Occipital lobe (tissue), 2 donors: ENCODE results near the gene ZBTB3. TPM values are rescaled to one million over a fixed set of nuclear protein-coding genes. Genes with fewer than 3 reads are reported as not detected.
"Not testable (repeated sequence)": the region's sequence is repeated elsewhere in the genome, so short reads cannot be mapped to it uniquely, and the experiment has no call there.

Source experiments
- DNase-seq: peaks from one replicate; lab custom pipeline; 2025; lab: John Stamatoyannopoulos, UW
- total RNA-seq: library from RNA; depleted of rRNA; stranded (reverse); fragments of >200 nt; gene quantifications from one replicate; pipeline ENCODE4 v1.2.3, GENCODE V29; 2014

The ZBTB3 gene
- total RNA-seq, 1 donor from 2014 or later: 20.1 TPM

- no peak for DNase-seq
Observed at GRCh38 chr11:62757846-62758788, 4.2 kb upstream of the ZBTB3 start.

- DNase-seq: no peak
Observed at GRCh38 chr11:62755086-62755615, 1.2 kb upstream of the ZBTB3 start.

GRCh38 chr11:62752994-62753735 lies 795 bp downstream of the ZBTB3 start:
- no peak for DNase-seq

GRCh38 chr11:62752177-62752785 lies 1.7 kb downstream of the ZBTB3 start:
- DNase-seq: no peak

- DNase-seq: not testable (repeated sequence)
Observed at GRCh38 chr11:62749931-62750330, 4.0 kb downstream of the ZBTB3 start.

GRCh38 chr11:62747475-62748160 lies 6.3 kb downstream of the ZBTB3 start:
- no peak for DNase-seq

GRCh38 chr11:62737196-62737595 lies 16.8 kb downstream of the ZBTB3 start:
- DNase-seq: no peak

- DNase-seq: no peak
Observed at GRCh38 chr11:62732830-62733229, 21.1 kb downstream of the ZBTB3 start.

- not testable (repeated sequence) for DNase-seq
Observed at GRCh38 chr11:62730076-62730475, 23.9 kb downstream of the ZBTB3 start.

GRCh38 chr11:62728171-62728988 lies 25.6 kb downstream of the ZBTB3 start, which contains the start of gene TTC9C:
TSS of gene TTC9C (plus strand) at chr11:62728486. CDS start at chr11:62728849, 363 bp downstream.
- peak; percentile 77 for DNase-seq

- peak; percentile 90 for DNase-seq
Observed at GRCh38 chr11:62727872-62728170, 26.1 kb downstream of the ZBTB3 start.

- DNase-seq: peak; percentile 98
Observed at GRCh38 chr11:62727165-62727871, 26.6 kb downstream of the ZBTB3 start, which contains the start of gene HNRNPUL2. TSS of gene HNRNPUL2 (minus strand) at chr11:62727457. CDS start at chr11:62727156, 301 bp downstream.

GRCh38 chr11:62726915-62727164 lies 27.1 kb downstream of the ZBTB3 start:
- DNase-seq: no peak

GRCh38 chr11:62726156-62726914 lies 27.6 kb downstream of the ZBTB3 start:
- DNase-seq: no peak

- DNase-seq: no peak
Observed at GRCh38 chr11:62725646-62726045, 28.3 kb downstream of the ZBTB3 start.

GRCh38 chr11:62724171-62724570 lies 29.8 kb downstream of the ZBTB3 start:
- no peak for DNase-seq

GRCh38 chr11:62721994-62722393 lies 32.0 kb downstream of the ZBTB3 start:
- no peak for DNase-seq

- DNase-seq: no peak
Observed at GRCh38 chr11:62719302-62719978, 34.5 kb downstream of the ZBTB3 start.

- DNase-seq: no peak
Observed at GRCh38 chr11:62716816-62717215, 37.1 kb downstream of the ZBTB3 start.
